Endodermal cell (in vitro differentiated cells): Measurements from ENCODE around the gene PACS1. TPM values are rescaled to one million over a fixed set of nuclear protein-coding genes. Genes with fewer than 3 reads are reported as not detected.

Experiments used
- DNase-seq: peaks from one replicate; pipeline ENCODE4 v3.0.0-alpha.2; 2017
- H3K27ac ChIP-seq: 2 replicates; pipeline ENCODE4 v1.5.1; 2013; ENCODE audit warnings: mild to moderate bottlenecking, low read depth, low read length, moderate library complexity
- H3K27me3 ChIP-seq: 2 replicates; pipeline ENCODE4 v1.6.1; 2013; ENCODE audit warnings: mild to moderate bottlenecking, low read length, moderate library complexity; ENCODE audit not compliant: insufficient read depth, control insufficient read depth, poor library complexity, severe bottlenecking
- H3K36me3 ChIP-seq: 2 replicates; pipeline ENCODE4 v1.7.0; 2013; ENCODE audit warnings: mild to moderate bottlenecking, low read length, moderate library complexity; ENCODE audit not compliant: control insufficient read depth, insufficient read depth
- H3K4me1 ChIP-seq: one replicate; pipeline ENCODE4 v1.7.0; 2013; ENCODE audit warnings: low read length; ENCODE audit not compliant: control insufficient read depth, insufficient read depth
- H3K4me3 ChIP-seq: 2 replicates; pipeline ENCODE4 v1.5.1; 2013; ENCODE audit warnings: mild to moderate bottlenecking, low read length, moderate library complexity
- H3K9ac ChIP-seq: 2 replicates; pipeline ENCODE4 v1.6.1; 2013; ENCODE audit warnings: mild to moderate bottlenecking, low read length, moderate library complexity; ENCODE audit not compliant: poor library complexity, severe bottlenecking; ENCODE audit errors: extremely low read depth
- H3K9me3 ChIP-seq: 2 replicates; pipeline ENCODE4 v1.6.1; 2013; ENCODE audit warnings: mild to moderate bottlenecking, low read length, moderate library complexity; ENCODE audit not compliant: control insufficient read depth
- H3K27ac Mint-ChIP-seq: 2 replicates; pipeline ENCODE4 v1.8.0; 2020; ENCODE audit warnings: mixed read lengths
- H3K27me3 Mint-ChIP-seq: 2 replicates; pipeline ENCODE4 v1.8.0; 2021; ENCODE audit warnings: mild to moderate bottlenecking, mixed read lengths; ENCODE audit not compliant: insufficient read depth
- H3K36me3 Mint-ChIP-seq: 2 replicates; pipeline ENCODE4 v1.8.0; 2020; ENCODE audit warnings: low read depth, mixed read lengths
- H3K4me1 Mint-ChIP-seq: 2 replicates; pipeline ENCODE4 v1.8.0; 2020; ENCODE audit warnings: mixed read lengths
- H3K4me3 Mint-ChIP-seq: 2 replicates; pipeline ENCODE4 v1.8.0; 2020; ENCODE audit warnings: mild to moderate bottlenecking, moderate library complexity, mixed read lengths
- H3K9me3 Mint-ChIP-seq: 2 replicates; pipeline ENCODE4 v1.8.0; 2020; ENCODE audit warnings: mild to moderate bottlenecking, mixed read lengths
- WGBS, 2 experiments: methylation state at CpG; one replicate each; pipeline versions ENCODE4 v1.1.5 to v1.1.7; 2013; ENCODE audit warnings: missing lambda C conversion rate in 2 of 2, mixed read lengths in 1 of 2; ENCODE audit not compliant: insufficient coverage in 1 of 2, insufficient read length in 1 of 2; 5-methylcytosine and 5-hydroxymethylcytosine counted together
- total RNA-seq, 2 donors: library from RNA; stranded (reverse); fragmentation: NEBNext Ultra II Directional in 1 of 2; extraction: Animal tissue kit (Norgen Biotek cat#: 25700) in 1 of 2; gene quantifications; 2 replicates in 1 of 2; 3 replicates in 1 of 2; pipeline ENCODE4 v1.2.1, GENCODE V29; 2021
- TF ChIP-seq, protein P1 (sequence below): fragments of 200-600 bp; sonication (generic); conservative IDR thresholded peaks from 2 replicates; pipeline ENCODE4 v1.5.0; 2021; ENCODE audit warnings: antibody characterized with exemption, mild to moderate bottlenecking

Gene PACS1
- total RNA-seq, 2 donors from 2014 or later: 67.0 to 67.1 TPM

DNA sequence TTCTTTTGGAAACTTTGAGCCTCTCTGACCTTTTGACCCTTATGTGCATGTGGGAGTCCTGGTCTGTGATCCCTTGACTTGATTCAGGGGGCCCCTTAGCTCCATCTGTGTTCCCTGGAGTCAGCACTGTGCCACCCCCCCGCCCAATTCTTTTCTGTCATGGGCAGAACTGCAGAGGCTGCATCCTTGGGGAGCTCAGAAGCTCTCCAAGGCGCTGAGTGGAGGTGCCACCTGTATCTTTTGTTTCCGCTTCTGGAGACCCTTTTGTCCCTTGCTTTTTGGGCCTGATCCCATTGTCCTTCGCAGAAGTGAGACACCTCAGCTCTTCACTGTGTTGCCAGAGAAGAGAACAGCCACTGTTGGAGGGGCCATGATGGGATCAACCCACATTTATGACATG lies 2.4 kb upstream of the PACS1 start:
- TF ChIP-seq, protein P1, sequence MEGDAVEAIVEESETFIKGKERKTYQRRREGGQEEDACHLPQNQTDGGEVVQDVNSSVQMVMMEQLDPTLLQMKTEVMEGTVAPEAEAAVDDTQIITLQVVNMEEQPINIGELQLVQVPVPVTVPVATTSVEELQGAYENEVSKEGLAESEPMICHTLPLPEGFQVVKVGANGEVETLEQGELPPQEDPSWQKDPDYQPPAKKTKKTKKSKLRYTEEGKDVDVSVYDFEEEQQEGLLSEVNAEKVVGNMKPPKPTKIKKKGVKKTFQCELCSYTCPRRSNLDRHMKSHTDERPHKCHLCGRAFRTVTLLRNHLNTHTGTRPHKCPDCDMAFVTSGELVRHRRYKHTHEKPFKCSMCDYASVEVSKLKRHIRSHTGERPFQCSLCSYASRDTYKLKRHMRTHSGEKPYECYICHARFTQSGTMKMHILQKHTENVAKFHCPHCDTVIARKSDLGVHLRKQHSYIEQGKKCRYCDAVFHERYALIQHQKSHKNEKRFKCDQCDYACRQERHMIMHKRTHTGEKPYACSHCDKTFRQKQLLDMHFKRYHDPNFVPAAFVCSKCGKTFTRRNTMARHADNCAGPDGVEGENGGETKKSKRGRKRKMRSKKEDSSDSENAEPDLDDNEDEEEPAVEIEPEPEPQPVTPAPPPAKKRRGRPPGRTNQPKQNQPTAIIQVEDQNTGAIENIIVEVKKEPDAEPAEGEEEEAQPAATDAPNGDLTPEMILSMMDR: no peak
- Mint-ChIP-seq H3K9me3 (peaks cover 1% of the 10 kb centered on the region), H3K4me3 (no peak overlapping the region), H3K36me3 (peaks cover 64% of the 10 kb centered on the region), H3K27ac (peak overlapping the region; percentile 60), H3K27me3 (no peaks in the 10 kb centered on the region), H3K4me1 (peaks cover 25% of the 10 kb centered on the region)
- DNase-seq: no peak
- Histone ChIP-seq H3K9me3 (peaks cover 24% of the 10 kb centered on the region), H3K36me3 (peaks cover 71% of the 10 kb centered on the region), H3K4me1 (peaks cover 5% of the 10 kb centered on the region), H3K27ac (no peak overlapping the region), H3K4me3 (no peak overlapping the region), H3K9ac (no peak overlapping the region), H3K27me3 (no peaks in the 10 kb centered on the region)
- WGBS, 2 experiments: 86 to 88% methylated on average over 3 to 4 of the region's 4 CpGs

DNA sequence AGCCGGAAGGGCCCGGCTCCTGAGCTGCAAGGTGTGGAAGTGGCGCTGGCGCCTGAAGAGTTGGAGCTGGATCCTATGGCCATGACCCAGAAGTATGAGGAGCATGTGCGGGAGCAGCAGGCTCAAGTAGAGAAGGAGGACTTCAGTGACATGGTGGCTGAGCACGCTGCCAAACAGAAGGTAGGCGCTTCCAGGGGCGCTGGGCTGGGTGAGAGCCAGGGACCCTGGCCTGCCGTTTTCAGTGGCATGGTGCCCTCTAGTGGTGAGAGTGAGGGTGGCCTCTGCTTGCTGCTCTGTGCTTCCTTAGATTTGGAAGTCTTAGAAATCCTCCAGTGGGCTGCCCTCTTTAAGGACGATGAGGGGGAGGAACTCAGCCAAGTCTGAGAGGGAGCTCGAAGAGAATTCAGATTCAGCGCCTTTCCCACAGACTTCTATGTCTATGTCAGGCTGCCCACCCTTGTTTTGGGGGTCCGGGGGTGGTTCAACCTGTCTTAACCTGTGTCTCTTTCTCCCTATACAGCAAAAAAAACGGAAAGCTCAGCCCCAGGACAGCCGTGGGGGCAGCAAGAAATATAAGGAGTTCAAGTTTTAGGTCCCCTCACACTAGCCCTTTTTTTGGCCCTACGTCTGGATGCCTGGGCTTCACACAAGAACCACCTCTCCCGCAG lies 1.8 kb upstream of the PACS1 start:
- peaks cover 64% of the 10 kb centered on the region for H3K36me3 ChIP-seq

DNA sequence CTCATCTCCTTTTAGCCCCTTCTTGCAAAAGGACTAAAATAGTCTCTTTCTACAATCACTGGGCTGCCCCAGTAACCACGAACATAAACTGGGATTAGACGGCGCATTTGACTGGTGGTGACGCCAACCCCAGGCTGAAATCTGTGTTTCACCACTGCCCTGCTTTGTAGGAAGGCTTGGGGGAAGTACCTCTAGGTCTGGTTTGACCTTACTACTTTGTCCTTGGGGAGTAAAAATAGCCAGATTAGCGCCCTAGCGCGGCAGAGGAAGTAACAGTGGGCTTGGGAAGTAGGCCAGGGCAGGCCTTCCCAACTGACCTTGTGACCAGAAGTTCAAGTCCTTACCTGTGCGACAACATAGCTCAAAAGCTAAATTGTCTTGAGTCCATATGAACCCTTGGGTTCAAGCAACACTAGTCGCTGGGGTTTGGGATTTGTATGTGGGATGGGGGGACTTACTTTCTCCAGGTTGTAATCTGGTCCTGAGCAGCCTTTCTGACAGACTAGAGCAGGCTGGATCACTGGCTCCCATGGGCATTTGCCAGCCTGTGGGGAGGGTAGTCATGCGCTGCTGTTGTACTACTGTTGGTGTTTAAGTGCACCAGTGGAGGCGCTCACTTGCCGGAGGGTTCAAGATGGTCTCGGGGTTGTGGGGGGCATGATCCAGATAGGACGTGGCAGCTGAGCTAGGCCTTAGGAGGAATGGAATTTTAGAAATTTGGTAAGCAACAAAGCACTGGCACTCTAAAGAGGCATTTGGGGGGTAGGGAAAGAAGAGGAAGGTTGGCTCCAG lies 953 bp upstream of the PACS1 start:
- no peaks in the 10 kb centered on the region for H3K27me3 ChIP-seq
- Mint-ChIP-seq H3K36me3 (peaks cover 61% of the 10 kb centered on the region), H3K9me3 (peaks cover under 1% of the 10 kb centered on the region), H3K27ac (peak overlapping the region; percentile 96), H3K4me3 (peak overlapping the region; percentile 75), H3K27me3 (no peaks in the 10 kb centered on the region), H3K4me1 (peaks cover 25% of the 10 kb centered on the region)
- peak overlapping the region; percentile 39 for H3K9ac ChIP-seq
- peak; percentile 78 for DNase-seq
- H3K4me1 ChIP-seq: peaks cover 5% of the 10 kb centered on the region
- WGBS, 2 experiments: 89 to 93% methylated on average over 14 of the region's 14 CpGs
- peaks cover 64% of the 10 kb centered on the region for H3K36me3 ChIP-seq
- H3K9me3 ChIP-seq: peaks cover 10% of the 10 kb centered on the region
- peak overlapping the region; percentile 54 for H3K4me3 ChIP-seq
- peak overlapping the region; percentile 74 for H3K27ac ChIP-seq
- TF ChIP-seq, protein P1: peak; percentile 35

More for the DNA sequence above, 1.8 kb upstream of the PACS1 start:
- Mint-ChIP-seq H3K9me3 (peaks cover 1% of the 10 kb centered on the region), H3K27ac (peak overlapping the region; percentile 96), H3K4me3 (peak overlapping the region; percentile 8), H3K36me3 (peaks cover 62% of the 10 kb centered on the region), H3K4me1 (peaks cover 25% of the 10 kb centered on the region), H3K27me3 (no peaks in the 10 kb centered on the region)
- Histone ChIP-seq H3K27me3 (no peaks in the 10 kb centered on the region), H3K27ac (no peak overlapping the region), H3K4me3 (no peak overlapping the region), H3K9ac (no peak overlapping the region), H3K4me1 (peaks cover 5% of the 10 kb centered on the region), H3K9me3 (peaks cover 18% of the 10 kb centered on the region)
- TF ChIP-seq, protein P1: peak; percentile 97
- WGBS, 2 experiments: 66 to 70% methylated on average over 14 to 17 of the region's 17 CpGs
- DNase-seq: peak; percentile 97
